ENCODE measurements around the gene SCIMP. TPM values are rescaled to one million over a fixed set of nuclear protein-coding genes. Genes with fewer than 3 reads are reported as not detected.

SCIMP gene
- polyA plus RNA-seq, 3 donors: 88.7 to 164 (median 98.4) TPM

DNA sequence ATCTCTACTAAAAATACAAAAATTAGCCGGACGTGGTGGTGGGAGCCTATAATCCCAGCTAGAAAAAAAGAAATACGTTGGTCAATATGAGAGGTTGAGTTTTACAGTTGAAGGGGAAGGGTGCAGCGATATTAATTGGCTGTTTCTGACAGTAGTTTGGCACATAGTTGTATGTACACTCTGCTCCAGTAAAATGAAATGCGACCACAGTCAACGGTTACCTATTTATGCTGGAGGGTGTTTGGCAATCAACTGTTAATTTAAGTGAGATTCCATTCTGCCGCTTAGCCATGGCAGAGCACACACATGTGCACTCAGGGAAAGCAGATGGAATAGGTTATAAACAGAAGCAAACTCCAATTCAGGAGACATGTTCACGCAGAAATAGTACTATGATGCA is 33.6 kb downstream of the SCIMP start:
- no peaks in the 10 kb centered on the region for H3K27me3 ChIP-seq (ENCODE audit: control insufficient read depth in 2 of 2, insufficient read depth in 2 of 2, low read length in 2 of 2)
- no peak for DNase-seq
- intact Hi-C loops (cut with micrococcal nuclease): no loop called here
- H3K4me3 ChIP-seq (replicated peaks in 1 of 3; ENCODE audit: low read depth in 2 of 3, low read length in 3 of 3): no peak overlapping the region
- TF ChIP-seq, protein P1, sequence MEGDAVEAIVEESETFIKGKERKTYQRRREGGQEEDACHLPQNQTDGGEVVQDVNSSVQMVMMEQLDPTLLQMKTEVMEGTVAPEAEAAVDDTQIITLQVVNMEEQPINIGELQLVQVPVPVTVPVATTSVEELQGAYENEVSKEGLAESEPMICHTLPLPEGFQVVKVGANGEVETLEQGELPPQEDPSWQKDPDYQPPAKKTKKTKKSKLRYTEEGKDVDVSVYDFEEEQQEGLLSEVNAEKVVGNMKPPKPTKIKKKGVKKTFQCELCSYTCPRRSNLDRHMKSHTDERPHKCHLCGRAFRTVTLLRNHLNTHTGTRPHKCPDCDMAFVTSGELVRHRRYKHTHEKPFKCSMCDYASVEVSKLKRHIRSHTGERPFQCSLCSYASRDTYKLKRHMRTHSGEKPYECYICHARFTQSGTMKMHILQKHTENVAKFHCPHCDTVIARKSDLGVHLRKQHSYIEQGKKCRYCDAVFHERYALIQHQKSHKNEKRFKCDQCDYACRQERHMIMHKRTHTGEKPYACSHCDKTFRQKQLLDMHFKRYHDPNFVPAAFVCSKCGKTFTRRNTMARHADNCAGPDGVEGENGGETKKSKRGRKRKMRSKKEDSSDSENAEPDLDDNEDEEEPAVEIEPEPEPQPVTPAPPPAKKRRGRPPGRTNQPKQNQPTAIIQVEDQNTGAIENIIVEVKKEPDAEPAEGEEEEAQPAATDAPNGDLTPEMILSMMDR (IDR thresholded peaks at IDR 0.05): no peak
- no peak overlapping the region for H3K4me2 ChIP-seq (replicated peaks; ENCODE audit: extremely low read depth, low read length, poor library complexity, severe bottlenecking)
- H3K4me1 Mint-ChIP-seq: peaks cover 6% of the 10 kb centered on the region
- no peak overlapping the region for H3K9ac ChIP-seq (ENCODE audit: insufficient read depth, low read length, poor library complexity, severe bottlenecking)
- H4K20me1 ChIP-seq (ENCODE audit: insufficient read depth, low read length): no peaks in the 10 kb centered on the region
- no peak overlapping the region for H2AFZ ChIP-seq (ENCODE audit: insufficient read depth, low read depth, low read length, poor library complexity, severe bottlenecking)
- H3K27me3 Mint-ChIP-seq (ENCODE audit: low read depth in 3 of 3): peaks cover 0 to 2% (median 0%) of the 10 kb centered on the region in 3 donors
- H3K9me3 ChIP-seq (replicated peaks in 1 of 2; ENCODE audit: control insufficient read depth in 1 of 2, insufficient read depth in 1 of 2, low read length in 2 of 2): no peaks in the 10 kb centered on the region
- H3K36me3 Mint-ChIP-seq: peaks cover 6 to 27% of the 10 kb centered on the region in 2 donors
- H3K4me3 Mint-ChIP-seq: no peak overlapping the region
- peaks cover 0 to 2% (median 0%) of the 10 kb centered on the region in 7 donors for H3K9me3 Mint-ChIP-seq
- no peak overlapping the region for H3K27ac ChIP-seq (ENCODE audit: low read depth in 1 of 2, low read length in 2 of 2)
- no peaks in the 10 kb centered on the region for H3K79me2 ChIP-seq (ENCODE audit: insufficient read depth, low read length)
- no peak overlapping the region for H3K27ac Mint-ChIP-seq
- H3K36me3 ChIP-seq (replicated peaks in 1 of 2; ENCODE audit: control insufficient read depth in 1 of 2, insufficient read depth in 2 of 2, low read length in 2 of 2): peaks cover 0 to 11% of the 10 kb centered on the region in 2 donors
- H3K4me1 ChIP-seq (ENCODE audit: control insufficient read depth in 1 of 2, insufficient read depth in 2 of 2, low read length in 2 of 2): peaks cover 0 to 5% of the 10 kb centered on the region in 2 donors
- WGBS (ENCODE audit: insufficient coverage): 86% methylated on average over 5 of the region's 8 CpGs

DNA sequence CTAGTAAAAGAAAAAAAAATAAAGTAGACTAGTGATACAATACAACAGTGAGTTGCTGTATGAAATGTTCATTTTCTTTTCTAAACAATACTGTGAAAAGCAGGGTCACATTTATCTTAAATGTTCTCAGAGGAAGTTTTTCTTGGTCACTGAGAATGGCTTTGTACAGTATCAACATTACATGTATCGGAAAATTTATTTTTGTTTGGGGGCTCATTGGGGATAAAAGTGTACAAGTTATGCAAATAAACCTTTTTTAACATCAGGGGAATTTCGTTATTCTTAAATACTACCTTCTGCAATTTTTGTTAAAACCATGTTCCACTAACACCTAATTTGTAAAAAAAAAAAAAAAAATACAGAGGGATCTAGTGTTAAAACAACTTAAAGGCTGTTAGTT is 34.3 kb downstream of the SCIMP start:
- H3K4me2 ChIP-seq (replicated peaks; ENCODE audit: extremely low read depth, low read length, poor library complexity, severe bottlenecking): no peak overlapping the region
- no peak overlapping the region for H3K27ac ChIP-seq (ENCODE audit: low read depth in 1 of 2, low read length in 2 of 2)
- H3K4me1 ChIP-seq (ENCODE audit: control insufficient read depth in 1 of 2, insufficient read depth in 2 of 2, low read length in 2 of 2): peaks cover 0 to 5% of the 10 kb centered on the region in 2 donors
- WGBS (ENCODE audit: insufficient coverage): no CpG with 5 or more reads among the region's 2 CpGs
- no peaks in the 10 kb centered on the region for H3K79me2 ChIP-seq (ENCODE audit: insufficient read depth, low read length)
- H4K20me1 ChIP-seq (ENCODE audit: insufficient read depth, low read length): no peaks in the 10 kb centered on the region
- peaks cover 0 to 2% (median 0%) of the 10 kb centered on the region in 7 donors for H3K9me3 Mint-ChIP-seq
- H3K27ac Mint-ChIP-seq: no peak overlapping the region
- H3K27me3 Mint-ChIP-seq (ENCODE audit: low read depth in 3 of 3): peaks cover 0 to 2% (median 0%) of the 10 kb centered on the region in 3 donors
- no peak overlapping the region for H2AFZ ChIP-seq (ENCODE audit: insufficient read depth, low read depth, low read length, poor library complexity, severe bottlenecking)
- H3K9me3 ChIP-seq (replicated peaks in 1 of 2; ENCODE audit: control insufficient read depth in 1 of 2, insufficient read depth in 1 of 2, low read length in 2 of 2): no peaks in the 10 kb centered on the region
- no peak for DNase-seq
- H3K36me3 Mint-ChIP-seq: peaks cover 6 to 27% of the 10 kb centered on the region in 2 donors
- H3K4me1 Mint-ChIP-seq: peaks cover 6% of the 10 kb centered on the region
- intact Hi-C loops (cut with micrococcal nuclease): no loop called here
- H3K4me3 Mint-ChIP-seq: no peak overlapping the region
- H3K27me3 ChIP-seq (ENCODE audit: control insufficient read depth in 2 of 2, insufficient read depth in 2 of 2, low read length in 2 of 2): no peaks in the 10 kb centered on the region
- TF ChIP-seq, protein P1 (IDR thresholded peaks at IDR 0.05): no peak
- H3K36me3 ChIP-seq (replicated peaks in 1 of 2; ENCODE audit: control insufficient read depth in 1 of 2, insufficient read depth in 2 of 2, low read length in 2 of 2): peaks cover 0 to 11% of the 10 kb centered on the region in 2 donors
- no peak overlapping the region for H3K9ac ChIP-seq (ENCODE audit: insufficient read depth, low read length, poor library complexity, severe bottlenecking)
- H3K4me3 ChIP-seq (replicated peaks in 1 of 3; ENCODE audit: low read depth in 2 of 3, low read length in 3 of 3): no peak overlapping the region
